GM18868 (cell line): Measurements from ENCODE around the gene PTPRT.

Experiments
- ATAC-seq: cut with Tn5 transposase; IDR thresholded peaks from one replicate; pipeline ENCODE4 v1.9.1; 2021; ENCODE audit warnings: mild to moderate bottlenecking, moderate library complexity; ENCODE audit not compliant: unreplicated experiment

Gene PTPRT

DNA sequence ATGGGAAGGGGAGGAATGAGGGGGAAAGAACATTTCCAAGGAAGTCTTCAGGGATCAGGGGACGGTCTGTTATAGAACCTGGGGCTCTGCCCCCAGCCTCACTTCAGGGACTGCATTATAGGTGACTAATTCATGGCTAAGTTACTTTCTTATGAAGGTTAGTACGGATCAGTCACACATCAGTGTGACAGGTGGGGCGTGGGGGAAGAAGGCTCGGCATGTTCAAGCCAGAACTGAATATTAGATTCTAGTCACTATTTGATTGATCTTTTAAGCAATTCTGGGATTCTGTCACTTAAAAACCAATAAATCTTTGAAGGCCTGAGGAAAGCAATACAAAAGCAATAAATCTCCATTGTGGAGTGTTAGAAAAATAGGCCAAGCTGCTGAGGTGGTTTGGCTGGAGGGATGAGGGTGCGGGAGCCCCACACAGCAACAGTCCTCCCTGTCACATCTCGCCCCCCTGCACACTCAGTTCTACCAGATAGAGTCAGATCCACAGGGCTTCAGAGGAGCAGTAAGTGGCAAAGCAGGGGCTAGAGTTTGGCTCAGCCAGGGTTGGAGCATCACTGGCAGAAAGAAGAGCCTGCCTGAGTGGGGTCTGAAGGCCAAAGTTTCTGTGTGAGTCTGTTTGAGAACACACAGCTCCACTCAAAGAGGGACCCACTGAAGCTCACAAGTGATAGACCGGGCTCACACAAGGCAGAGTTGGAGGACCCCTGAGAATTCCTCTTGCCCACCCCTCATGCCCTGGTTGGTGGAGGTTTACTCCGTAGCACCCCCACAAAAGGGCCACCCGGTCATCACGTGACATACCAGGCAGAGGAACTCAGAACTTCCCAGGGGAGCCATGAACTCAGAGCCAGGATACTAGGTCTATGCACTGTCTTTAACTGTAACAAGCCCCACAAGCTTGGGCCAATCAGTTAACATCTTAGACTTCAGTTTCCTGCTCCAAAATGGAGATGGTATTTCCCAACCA, 843.2 kb downstream of the PTPRT start:
- no peak for ATAC-seq

DNA sequence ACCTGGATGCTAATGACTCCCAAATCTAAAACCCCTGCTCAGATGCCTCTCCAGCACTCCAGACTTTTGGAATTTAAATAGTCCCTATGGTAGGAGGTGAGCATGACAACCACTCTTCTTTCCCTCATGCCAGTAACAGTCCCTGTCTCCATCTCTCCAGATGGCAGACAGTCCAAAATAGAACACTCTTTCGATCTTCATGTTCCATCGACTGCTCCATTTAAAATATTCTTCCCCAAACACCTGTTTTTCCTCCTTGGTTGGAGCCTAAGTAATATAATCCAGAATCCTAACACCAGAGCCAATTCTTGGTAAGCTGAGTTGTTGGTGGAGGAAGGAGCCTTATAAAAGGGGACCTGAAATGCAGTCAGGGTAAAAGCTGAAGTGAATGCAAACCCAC, 848.1 kb downstream of the PTPRT start:
- ATAC-seq: no peak

DNA sequence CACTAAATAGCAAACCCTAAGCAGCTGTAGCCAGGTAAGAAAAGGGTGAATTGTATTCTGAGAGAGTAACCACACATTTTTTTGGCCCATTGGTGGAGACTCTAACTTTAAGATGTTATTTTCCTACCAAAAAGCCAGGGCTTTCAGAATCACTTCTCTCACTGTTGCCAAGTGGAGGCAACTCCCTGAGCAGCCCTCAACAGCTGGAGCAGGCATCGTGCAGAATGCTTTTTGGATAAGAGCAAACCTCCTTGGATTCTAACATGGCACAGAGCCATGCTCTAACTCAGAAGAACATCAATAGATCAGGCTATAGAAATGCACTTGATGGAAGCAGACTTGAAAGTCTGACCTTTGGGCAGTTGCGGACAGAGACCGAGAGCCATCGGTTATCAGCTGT, 849.3 kb downstream of the PTPRT start:
- no peak for ATAC-seq

DNA sequence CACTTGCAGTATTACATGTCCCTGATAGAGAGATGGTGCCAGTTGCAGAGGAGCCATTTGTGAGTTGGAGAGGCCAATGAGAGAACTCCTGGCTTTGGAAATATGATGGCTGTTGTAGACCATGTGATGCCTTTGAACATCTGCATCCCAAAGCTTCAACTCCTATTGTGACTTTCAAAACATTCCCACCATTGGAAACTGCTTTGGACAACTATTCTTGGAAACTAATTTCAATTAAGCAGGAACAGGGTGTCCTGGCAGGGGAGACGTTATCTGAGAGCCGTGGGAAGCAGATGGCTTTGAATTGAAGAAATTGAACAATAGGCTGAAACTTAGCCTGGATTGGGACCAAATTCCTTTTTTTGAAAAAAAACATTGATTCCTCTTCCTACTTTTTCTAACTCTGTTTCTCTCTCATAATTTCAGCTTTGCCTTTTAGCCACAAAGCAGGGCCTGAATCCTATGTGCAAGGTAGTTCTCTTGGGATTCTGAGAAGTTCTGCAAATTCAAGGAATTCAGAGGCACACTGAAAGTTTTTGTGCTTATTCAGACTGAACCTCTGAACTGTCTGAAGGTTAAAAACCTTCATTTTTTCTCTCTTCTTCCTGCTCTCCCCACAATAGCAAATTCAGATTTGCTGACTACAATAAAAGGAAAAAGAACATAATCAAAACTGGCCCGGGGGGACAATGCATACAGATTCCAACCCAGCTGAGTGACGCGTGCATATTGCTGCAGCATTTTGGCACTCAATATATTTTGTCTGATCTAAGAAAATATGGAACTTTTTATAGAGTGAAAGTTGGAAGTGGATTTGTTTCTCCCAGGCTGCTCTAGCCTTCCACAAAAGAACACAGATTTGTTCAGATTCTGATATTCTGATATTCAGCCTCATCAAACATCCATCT, 851.2 kb downstream of the PTPRT start:
- no peak for ATAC-seq

DNA sequence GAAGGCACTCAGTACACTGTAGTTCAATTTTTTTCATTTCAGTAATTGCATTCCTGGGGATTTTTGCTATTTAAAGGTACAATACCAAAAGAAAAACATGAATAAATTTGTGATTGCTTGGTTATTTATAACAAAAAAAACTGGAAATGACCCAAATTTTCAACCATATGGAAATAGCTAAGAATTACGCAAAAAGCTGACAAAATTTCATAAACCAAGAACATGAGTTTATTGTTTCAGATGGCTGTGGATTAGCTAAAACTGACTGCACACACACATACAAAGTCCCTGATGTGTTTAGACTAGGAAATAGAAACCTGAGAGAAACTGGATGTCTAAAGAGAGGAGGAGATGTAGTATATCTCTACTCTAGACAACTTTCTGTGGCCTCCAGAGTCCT, 853.1 kb downstream of the PTPRT start:
- no peak for ATAC-seq

DNA sequence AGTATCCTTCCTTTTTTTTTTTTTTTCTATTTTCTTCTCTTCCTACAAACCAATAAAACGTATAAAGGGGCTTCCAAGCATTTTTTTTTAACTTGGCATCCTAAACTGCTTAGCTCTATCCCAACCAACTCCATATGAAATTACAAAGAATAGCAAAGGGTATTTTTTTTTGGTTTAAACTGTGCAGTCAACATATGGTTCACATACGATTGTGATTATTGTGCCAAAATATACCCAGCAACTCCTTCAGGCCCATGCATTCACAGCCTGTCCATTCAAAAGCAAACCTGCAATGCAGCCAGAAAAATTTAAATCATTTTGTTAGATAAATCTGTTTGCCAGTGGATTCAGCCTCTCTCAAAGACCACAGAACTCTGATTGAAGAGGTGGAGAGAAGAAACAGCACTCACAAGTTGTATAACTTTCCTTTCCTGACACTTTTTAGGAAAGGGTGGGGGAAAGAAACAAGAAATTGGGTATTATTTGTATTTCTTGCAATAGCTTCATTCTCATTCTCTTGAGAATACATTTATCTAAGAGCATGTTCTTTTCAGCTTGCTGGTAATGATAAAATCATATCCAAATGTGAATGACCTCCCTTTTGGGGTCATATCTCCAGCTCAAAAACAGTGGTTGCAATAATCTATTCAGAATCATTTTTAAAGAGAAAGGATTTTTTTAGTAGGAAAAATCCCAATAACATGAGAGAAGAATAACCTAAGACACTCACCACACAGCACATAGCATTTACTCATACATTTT, 870.3 kb downstream of the PTPRT start:
- ATAC-seq: no peak

DNA sequence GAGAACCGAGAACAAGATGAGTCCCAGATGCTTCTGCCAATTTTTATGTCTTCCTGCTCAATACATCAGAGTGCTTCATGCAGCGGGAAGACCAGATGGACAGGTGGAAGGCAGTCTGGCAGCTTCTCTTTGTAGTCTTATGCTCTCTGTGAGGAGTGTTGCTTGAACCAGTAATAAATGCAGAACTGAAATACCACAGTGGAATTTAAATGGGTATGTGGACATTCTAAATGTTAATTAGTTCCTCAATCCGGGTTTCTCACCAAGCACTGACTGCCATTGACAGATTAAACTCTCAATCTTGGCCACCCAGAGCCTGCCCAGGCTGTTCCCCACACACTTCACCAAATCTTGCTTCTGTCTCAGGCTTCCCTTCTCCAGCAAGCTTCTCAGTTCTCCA, 876.0 kb downstream of the PTPRT start:
- no peak for ATAC-seq

DNA sequence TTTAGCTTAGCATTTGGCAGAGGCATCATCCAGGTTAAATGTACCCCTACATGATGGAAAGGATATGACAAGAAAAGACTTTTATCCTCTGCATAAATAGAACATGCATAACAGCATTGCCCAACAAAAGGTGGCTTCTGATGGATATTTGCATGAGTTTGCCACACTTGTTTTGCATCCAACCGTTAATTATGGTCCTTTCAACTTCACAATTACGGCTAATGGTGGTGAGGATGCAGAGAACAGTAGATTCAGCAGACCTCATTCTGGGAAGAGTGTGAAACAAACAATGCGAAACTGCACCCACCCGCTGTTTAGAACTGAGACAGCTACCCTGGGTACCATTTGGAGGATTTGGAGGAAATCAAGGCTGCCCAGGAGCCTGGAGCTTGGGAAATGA, 880.7 kb downstream of the PTPRT start:
- ATAC-seq: no peak

DNA sequence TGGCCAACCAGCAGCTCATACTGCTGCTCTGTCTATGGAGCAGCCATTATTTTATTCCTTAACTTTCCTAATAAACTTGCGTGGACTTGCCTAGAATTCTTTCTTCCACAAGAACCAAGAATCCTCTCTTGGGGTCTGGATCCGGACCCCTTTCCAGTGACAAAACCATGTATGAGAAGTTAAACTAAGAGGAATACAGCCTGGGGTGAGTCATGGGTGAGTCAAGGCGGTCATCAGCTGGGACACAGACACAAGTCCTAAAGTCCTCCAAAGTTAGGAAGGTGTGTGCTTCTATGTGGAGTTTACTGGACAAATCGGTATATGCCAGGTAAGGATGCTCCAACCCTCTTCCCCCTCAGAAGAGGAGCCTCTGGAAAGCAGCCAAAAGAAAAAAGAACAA, 881.5 kb downstream of the PTPRT start:
- ATAC-seq: no peak

DNA sequence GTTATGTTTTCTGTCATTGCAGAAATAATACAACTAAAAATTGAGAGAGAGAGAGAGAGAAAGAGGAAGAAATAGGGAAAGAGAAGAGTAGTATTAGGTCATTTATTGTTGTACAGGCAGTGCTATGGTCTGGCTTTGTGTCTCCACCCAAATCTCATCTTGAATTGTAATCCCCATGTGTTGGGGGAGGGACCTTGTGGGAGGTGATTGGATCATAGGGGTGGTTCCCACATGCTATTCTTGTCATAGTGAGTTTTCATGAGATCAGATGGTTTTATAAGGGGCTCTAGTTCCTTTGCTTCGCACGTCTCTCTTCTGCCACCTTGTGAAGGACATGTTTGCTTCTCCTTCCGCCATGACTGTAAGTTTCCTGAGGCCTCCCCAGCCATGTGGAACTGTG, 894.1 kb downstream of the PTPRT start:
- ATAC-seq: no peak

DNA sequence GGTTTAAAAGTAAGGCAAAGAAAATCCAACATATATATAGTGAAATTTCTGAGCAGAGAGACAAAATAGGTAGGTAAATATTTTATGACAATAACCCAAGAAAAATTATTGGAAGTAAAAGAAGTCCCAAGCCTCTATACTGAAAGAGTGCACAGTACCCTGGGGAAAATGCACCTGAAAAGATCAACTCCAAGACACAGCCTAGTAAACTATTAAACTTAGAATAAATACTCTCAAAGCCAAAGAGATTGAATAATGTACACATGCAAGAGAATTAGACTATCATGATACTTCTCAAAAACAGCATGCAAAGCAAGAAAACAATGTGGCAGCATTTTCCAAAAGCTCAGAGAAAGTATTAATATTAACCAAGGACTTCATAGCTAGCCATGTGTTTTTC, 894.7 kb downstream of the PTPRT start:
- no peak for ATAC-seq

DNA sequence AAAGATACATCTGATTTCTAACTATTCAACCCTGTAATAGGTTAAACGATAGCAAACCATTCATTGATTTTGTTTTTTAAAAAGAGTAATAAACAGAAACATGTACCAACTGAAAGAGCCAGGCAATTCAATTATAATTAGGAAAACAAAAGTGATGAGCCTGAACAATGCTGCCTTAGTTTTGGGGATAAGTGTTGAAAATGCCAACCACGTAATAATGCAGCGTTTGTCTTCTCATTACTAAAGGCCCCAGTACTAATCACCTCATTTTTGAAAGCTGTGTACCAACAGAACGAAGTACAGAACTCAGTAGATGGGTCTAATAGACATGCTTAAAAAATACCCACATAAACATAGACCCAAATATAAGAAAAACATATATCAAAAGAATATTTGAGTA, 907.9 kb downstream of the PTPRT start:
- ATAC-seq: no peak

DNA sequence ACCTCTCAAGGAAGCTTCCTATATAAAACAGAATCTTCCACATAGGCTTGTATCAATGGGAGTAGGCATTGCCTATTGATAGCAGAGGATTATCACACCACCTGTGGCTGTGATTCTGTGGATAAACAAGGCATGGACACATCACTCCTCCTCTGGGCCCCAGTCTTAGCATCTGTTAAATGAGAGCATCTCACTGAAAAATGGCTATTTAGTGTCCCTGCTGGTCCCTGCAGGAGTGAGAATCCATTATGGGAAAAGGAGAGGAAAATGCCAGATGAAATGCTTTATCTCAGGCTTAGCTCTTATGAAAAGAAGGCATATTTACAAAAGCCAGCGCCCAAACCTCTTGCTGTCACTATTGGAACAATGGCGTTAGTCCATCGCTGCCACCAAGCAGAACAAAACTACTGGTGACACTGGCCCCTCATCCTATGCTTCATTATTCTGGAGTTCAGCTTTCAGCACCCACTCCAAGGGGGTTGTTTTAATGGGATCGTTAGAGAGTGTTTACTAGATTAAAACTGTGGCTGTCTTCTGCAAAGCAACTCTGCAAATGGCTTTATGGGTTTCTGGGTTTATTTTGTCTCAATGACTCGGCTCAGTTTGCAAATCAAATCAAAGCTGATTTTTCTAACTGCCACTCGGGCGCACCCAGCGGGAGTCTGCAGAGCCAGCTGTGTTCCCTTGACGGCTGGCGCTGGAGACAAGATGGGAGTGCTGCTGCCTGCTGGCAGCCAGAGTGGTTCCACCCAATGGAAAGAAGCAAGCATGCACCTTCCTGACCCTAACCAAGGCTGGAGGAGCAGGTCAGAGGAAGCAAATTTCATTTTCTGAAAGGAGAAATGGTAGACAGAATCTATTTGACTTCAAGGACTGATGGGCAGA, 912.7 kb downstream of the PTPRT start:
- no peak for ATAC-seq

DNA sequence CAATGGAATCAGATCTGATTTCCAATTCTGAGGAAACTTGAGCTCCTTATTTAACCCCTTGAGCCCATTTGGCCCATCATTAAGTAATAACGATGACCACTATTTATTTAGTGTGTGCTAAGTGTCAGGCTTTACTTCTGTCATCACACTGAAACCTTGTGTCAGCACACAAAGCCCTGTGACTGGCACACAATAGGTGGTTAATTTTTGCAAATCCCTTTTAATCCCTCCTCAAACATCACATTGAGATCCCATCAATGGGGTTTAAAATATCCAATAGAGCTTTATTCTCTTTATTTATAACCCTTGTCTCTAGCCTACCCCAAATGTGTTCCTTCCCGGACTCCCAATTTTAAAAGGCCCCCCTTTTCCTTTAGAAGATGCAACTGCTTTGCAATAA, 914.7 kb downstream of the PTPRT start:
- no peak for ATAC-seq

DNA sequence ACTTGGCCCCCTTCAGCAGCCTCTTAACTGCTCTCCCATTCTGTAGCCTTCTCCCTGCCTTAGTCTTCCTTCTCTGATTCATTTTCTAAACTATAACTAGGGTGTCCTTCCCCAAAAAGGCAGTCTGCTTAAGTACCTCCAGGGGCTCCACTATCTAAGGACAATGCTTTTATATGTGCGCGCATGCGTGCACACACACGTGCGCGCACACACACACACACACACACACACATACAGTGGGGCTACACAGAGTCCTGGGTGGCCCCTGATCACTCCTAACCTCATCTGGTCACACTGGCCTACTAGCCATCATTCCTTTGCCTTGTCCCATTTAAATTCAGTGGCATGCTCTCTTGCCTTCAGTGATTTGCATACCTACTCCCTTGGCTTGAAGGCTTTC, 917.2 kb downstream of the PTPRT start:
- ATAC-seq: no peak

DNA sequence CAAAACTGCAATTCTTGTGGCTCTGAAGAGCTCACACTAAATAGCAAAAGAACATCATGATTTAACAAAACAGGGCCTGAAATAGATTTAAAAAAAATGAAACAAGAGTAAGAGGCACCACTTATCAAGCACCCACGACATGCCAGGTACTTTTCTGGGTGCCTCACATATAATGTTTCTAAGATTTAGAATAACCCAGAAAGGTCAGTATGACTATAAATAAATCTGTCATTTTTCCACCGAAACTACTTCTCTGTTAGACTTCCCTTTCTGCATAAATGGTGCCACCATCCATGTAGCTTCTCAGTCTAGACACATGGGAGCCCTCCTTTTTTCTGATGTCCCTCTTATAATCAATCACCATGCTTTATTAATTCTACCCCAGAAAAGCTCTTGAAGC, 919.2 kb downstream of the PTPRT start:
- no peak for ATAC-seq

DNA sequence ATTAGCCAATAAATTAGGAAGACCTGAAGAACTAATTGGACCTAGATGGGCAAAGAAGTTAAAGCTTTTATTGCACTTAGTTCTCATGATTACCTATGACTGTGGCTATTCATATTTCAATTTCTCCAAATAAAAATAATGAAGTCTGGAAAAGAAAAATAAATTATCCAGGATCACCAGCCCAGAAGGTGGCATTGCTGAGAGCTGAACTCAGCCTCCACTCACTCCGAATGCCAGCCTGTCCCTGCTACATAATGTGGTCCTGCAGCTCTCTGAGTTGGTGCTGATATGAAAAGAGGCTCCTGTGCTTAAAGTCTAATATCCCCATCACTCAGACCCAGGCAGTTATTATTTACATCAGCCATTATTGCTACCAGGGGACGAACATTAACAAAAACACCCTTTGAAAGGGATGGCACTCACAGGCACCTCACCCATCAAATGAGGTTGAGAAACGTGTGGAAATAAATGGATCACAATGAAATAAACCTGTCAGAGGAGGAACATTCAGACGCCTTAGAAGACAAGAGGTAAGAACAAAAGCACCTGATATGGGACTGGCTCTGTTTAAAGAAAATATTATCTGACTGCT, 921.8 kb downstream of the PTPRT start:
- no peak for ATAC-seq

DNA sequence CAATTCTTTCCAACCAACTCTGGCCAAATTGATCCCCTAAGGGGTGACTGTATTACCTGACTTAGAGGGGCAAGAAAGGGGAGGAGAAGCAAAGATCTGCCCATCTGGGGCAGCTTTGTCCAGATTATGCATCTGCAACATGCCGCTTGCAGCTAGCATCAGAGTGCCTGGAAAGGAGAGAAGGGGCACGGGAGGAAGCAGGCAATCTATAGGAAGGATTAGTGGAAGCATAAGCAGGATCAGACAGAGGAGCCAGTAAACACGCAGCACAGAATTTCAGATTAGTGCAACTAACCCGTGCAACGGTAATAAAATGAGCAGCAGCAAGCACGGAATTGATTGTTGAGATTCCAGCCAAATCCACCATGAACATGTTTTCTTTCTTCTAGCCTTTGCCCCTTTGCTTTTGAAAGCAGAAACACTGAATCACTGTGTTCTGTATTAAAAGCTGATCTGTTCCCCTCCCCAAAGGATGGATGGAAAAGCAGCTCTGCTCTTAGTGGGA, 927.9 kb downstream of the PTPRT start:
- no peak for ATAC-seq

DNA sequence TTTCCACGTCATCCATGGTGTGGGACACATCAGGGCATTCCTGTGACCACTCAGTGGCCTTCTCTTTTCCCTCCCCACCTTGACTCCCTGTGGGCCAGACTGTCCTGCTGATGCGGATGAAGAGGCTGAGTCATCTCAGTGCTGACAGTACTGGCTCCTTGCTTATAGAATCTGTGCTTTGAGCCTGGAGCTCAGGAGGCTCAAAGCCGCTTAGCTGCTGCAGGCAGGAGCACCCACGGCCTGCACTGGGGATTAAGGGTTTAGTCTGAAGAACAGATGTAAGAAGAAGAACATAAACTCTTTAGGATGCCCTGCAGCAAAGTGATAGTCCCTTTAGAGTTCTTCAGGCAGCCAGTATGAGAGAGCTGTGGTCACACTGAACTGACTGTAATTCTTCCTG, 929.5 kb downstream of the PTPRT start:
- ATAC-seq: no peak

DNA sequence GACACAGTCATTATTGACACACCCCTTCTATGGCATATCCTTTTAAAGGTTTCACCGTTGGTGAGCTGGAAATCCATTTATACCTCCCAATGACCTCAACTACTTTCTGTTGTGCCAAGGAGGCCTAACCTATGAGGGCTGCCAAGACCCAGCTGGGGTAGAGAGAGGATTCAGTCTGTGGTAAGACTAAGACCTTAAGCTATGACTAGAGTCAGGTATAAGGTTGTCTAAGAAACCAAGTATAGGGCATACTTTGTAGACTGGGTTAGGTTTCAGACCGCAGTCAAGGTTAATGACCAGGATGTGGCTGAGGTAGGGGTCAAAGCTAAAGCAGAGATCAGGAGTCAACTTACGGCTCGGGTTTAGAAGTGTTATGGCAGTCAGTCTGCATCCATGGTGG, 930.3 kb downstream of the PTPRT start:
- no peak for ATAC-seq
